Aortic smooth muscle cell (primary cell): Measurements from ENCODE around the gene PKP4. TPM values are rescaled to one million over a fixed set of nuclear protein-coding genes. Genes with fewer than 3 reads are reported as not detected.

Experiments used
- total RNA-seq: library from RNA; depleted of rRNA; stranded (reverse); fragments of >200 nt; gene quantifications from 2 replicates; pipeline ENCODE4 v1.2.3, GENCODE V29; 2014

Gene PKP4, protein sequence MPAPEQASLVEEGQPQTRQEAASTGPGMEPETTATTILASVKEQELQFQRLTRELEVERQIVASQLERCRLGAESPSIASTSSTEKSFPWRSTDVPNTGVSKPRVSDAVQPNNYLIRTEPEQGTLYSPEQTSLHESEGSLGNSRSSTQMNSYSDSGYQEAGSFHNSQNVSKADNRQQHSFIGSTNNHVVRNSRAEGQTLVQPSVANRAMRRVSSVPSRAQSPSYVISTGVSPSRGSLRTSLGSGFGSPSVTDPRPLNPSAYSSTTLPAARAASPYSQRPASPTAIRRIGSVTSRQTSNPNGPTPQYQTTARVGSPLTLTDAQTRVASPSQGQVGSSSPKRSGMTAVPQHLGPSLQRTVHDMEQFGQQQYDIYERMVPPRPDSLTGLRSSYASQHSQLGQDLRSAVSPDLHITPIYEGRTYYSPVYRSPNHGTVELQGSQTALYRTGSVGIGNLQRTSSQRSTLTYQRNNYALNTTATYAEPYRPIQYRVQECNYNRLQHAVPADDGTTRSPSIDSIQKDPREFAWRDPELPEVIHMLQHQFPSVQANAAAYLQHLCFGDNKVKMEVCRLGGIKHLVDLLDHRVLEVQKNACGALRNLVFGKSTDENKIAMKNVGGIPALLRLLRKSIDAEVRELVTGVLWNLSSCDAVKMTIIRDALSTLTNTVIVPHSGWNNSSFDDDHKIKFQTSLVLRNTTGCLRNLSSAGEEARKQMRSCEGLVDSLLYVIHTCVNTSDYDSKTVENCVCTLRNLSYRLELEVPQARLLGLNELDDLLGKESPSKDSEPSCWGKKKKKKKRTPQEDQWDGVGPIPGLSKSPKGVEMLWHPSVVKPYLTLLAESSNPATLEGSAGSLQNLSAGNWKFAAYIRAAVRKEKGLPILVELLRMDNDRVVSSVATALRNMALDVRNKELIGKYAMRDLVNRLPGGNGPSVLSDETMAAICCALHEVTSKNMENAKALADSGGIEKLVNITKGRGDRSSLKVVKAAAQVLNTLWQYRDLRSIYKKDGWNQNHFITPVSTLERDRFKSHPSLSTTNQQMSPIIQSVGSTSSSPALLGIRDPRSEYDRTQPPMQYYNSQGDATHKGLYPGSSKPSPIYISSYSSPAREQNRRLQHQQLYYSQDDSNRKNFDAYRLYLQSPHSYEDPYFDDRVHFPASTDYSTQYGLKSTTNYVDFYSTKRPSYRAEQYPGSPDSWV
- total RNA-seq: 21.9 and 28.9 TPM in 2 replicates

DNA sequence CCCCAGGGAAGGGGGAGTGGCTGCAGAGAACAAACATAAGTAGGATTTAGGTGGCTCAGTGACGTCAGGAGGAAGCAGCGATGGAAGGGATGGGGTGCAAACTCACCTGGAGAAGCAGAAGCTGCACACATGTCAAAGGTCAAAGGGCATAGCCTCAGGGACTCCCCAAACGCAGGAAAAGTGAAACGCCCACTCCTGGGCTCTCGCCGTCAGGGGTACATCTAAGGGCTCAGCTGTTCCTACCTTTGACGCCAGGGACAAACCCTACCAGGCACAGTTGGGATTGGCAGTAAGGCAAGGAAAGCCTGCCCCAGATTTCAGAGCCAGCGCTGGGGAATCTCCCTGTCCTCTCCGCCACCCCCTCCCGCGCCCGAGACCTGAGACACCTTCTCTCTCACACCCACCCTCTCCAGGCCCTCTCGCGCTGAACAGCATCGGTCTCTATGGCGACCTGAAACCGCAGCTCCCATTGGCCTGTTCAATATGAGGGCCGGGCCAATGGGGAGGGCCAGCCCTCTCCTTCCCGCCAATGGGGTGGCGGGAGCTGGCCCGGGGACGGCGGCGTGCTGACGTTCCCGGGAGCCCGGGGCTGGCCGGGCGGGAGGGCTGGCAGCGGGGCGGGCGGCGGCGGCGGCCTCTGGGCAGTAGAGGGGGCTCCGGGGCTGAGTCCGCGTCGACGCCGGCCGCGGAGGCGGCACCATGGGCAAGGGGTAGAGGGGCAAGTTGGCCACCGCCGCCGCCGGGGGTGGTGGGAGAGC, at the start of gene PKP4, which contains the start of gene CCDC148:
TSS of gene PKP4 (plus strand) at position 644 of the 758 bp plus-strand sequence. CDS start 76,233 bp downstream, outside the sequence.
TSS of gene CCDC148 (minus strand) at position 445 of the 758 bp plus-strand sequence. CDS start at position 131, 314 bp downstream.

Other genes starting within 250 kb of the PKP4 start
- gene CCDC148, start 199 bp upstream of the PKP4 start, total RNA-seq: 0.26 and 0.37 TPM in 2 replicates